GM18511 (cell line): ENCODE data around the gene VWA1.
A peak's percentile ranks its signal among the peaks of the same experiment; 100 is the strongest.
"Not testable (repeated sequence)": the region's sequence is repeated elsewhere in the genome, so short reads cannot be mapped to it uniquely, and the experiment has no call there.

Source experiments
- ATAC-seq: cut with Tn5 transposase; IDR thresholded peaks from one replicate; pipeline ENCODE4 v1.9.1; 2021; ENCODE audit warnings: mild to moderate bottlenecking, moderate library complexity; ENCODE audit not compliant: unreplicated experiment

The VWA1 gene

DNA sequence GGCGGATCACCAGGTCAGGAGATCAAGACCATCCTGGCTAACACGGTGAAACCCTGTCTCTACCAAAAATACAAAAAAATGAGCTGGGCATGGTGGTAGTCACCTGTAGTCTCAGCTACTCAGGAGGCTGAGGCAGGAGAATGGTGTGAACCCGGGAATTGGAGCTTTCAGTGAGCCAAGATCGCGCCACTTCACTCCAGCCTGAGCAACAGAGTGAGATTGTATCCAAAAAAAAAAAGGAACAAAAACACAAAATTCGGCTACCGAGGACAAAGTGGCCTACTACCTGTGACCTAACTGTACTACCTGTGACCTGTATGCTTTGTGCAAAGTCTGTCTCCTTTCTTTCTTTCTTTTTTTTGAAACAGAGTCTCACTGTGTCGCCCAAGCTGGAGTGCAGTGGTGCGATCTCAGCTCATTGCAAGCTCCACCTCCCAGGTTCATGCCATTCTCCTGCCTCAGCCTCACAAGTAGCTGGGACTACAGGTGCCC is 32.5 kb upstream of the VWA1 start:
- not testable (repeated sequence) for ATAC-seq

GRCh38 chr1:1403653-1404052 is 31.8 kb upstream of the VWA1 start:
- no peak for ATAC-seq

GRCh38 chr1:1406101-1406820 is 29.2 kb upstream of the VWA1 start:
- no peak for ATAC-seq

- peak; percentile 93 for ATAC-seq
Observed at GRCh38 chr1:1406821-1407635, 28.5 kb upstream of the VWA1 start, which contains the start of gene MRPL20. TSS of gene MRPL20 (minus strand) at chr1:1407293. CDS start at chr1:1407217, 76 bp downstream.

DNA sequence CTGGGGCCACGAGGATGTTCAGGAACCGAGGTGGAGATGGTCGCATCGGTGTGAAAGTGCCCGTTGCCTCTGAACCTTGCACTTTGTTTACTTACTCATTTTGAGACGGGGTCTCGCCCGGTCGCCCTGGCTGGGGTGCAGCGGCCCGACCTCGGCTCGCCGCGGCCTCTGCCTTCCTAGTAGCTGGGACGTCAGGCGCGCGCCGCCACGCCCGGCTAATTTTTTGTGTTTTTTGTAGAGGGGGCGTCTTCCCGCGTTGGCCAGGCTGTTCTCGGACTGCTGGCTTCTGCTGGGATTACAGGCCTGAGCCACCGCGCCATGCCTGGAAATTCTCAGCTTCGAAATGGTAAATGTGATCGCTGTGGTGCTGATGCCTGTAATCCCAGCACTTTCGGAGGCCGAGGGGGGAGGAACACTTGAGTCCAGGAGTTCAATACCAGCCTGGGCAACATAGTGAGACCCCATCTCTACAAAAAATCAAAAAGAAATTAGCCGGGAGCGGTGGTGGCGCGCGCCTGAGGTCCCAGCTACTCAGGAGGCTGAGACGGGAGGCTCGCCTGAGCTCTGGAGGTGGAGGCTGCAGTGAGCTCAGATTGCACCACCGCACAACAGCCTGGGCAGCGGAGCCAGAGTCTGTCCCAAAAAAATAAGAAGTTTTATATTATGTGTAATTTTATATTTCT is 27.7 kb upstream of the VWA1 start:
- peak; percentile 8 for ATAC-seq

DNA sequence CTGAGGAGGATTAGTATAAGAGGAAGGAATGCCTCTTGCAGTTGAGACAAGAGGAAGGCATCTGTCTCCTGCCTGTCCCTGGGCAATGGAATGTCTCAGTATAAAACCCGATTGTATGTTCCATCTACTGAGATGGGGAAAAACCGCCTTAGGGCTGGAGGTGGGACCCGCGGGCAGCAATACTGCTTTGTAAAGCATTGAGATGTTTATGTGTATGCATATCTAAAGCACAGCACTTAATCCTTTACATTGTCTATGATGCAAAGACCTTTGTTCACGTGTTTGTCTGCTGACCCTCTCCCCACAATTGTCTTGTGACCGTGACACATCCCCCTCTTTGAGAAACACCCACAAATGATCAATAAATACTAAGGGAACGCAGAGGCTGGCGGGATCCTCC is 25.3 kb upstream of the VWA1 start:
- not testable (repeated sequence) for ATAC-seq

DNA sequence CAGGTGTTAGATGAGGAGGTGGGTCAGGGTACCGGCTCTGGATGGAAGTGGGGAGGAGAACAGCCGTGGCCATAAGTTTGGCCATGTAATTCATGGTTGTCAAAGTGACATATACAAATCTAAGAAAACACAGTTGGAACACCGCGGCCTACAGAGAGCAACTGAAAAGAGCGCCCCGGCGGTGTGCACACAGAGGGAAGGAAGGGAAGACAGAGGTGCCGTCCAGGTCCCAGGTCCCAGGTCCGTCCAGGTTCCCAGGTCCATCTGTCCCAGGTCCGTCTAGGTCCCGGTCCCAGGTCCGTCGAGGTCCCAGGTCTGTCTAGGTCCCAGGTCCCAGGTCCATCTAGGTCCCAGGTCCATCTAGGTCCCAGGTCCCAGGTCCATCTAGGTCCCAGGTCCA is 23.9 kb upstream of the VWA1 start:
- ATAC-seq: no peak

GRCh38 chr1:1412311-1412902 is 23.1 kb upstream of the VWA1 start:
- ATAC-seq: not testable (repeated sequence)

GRCh38 chr1:1415751-1416150 is 19.7 kb upstream of the VWA1 start:
- ATAC-seq: no peak

GRCh38 chr1:1417396-1417795 is 18.1 kb upstream of the VWA1 start:
- not testable (repeated sequence) for ATAC-seq

DNA sequence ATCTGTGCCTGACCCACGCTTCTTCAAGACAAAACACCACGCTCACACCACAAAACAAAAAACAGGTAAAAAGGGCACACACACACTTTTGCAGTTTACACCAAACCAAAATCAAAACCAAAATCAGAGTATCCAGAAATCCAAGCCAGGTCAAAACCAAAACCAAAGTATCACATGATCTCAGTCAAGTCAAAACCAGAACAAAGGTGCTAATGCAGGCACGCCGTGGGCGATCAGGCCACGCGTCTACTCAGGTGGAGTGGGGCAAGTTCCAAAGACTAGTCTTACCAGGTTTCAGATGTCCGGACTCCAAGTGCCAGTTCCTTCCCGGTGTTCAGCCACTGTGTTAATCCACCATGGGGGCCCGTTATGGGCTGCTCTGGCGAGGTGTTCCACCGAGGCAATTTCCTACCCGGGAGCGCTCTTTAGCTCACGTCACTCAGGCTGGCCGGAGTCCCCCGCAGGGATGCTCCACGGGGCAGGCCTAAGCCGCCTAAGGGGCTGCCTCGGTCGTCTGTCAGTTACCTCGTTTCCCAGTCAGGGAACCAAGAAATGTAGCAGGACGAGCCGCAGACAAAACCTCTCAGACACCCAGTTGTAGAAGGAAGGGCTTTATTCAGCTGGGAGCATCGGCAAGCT is 17.5 kb upstream of the VWA1 start:
- ATAC-seq: not testable (repeated sequence)

GRCh38 chr1:1418464-1419362 is 16.8 kb upstream of the VWA1 start:
- no peak for ATAC-seq

DNA sequence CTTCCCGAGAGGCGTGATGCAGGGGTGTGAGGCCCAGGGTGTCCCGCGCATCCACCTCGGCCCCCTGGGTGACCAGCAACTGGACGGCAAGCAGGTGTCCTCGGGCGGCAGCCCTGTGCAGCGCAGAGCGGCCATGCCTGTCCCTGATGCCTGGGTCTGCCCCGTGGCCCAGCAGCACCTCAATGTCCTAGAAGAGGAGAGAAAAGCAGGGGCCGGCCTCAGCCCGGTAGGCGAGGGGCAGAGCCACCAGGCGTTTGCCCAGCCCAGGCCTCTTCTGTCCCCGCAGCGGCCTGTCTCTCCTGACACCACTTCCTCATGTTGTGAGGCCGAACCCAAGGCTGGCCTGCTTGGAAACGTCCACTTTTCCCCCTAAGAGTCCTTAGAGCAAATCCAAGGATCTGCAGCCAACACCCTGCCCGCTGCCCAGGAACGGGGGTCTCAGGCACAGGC is 16.1 kb upstream of the VWA1 start:
- no peak for ATAC-seq

DNA sequence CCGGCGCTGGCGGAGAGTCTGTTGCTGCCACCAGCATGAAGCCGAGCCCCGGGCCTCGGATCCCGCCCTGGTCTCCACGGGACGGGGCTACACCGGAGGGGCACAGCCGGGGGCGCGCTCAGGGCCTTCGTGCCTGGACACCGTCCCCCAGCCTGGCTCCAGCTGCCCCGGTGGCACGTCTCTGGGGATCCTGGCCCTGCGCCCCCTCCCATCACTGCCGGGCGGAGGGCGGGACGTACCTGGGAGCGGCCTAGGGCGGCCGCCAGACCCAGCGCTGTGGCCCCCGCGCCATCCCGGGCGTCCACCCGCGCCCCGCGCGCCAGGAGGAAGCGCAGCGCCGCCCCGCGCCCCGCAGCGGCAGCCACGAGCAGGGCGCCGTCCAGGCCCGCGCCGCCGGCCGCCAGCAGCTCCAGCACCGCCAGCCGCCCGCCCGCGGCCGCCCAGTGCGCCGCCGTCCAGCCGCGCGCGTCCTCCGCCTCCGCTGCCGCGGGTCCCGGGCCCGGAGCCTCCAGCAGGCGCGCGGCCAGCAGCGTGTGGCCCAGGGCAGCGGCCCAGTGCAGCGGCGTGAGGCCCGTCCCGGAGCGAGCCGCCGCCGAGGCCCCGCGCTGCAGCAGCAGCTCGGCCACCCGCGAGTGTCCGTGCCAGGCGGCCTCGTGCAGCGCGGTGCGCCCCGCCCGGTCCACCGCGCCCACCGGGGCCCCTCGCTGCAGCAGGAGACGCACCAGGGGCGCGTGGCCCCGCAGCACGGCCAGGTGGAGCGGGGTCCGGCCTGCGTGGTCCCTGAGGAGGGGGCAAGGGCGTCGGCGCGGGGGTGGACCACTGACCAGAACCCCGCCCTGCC is 15.5 kb upstream of the VWA1 start:
- no peak for ATAC-seq

DNA sequence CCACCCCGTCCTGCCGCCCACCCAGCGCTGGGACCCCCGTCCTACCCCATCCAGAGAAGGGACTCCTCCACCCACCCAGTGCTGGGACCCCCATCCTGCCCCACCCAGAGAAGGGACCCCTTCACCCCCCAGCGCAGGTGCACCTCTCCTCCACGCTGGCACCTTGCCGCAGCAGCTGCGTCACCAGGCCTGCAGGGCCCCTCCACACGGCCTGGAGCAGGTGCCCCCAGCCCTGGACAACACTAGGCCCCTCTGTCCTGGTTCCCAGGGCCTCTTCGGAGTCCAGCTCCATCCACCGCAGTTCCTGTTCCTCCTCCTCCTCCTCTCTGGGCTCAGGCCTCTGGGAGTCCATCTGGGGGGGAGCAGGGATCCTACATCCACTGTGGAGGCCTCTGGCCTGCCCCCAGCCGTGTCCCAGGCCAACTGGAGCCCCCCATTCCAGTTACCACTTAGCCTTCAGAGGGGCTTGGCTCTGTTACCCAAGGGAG is 14.8 kb upstream of the VWA1 start:
- no peak for ATAC-seq

- ATAC-seq: no peak
Observed at GRCh38 chr1:1421147-1421906, 14.2 kb upstream of the VWA1 start, which contains the start of gene ANKRD65. TSS of gene ANKRD65 (minus strand) at chr1:1421276. CDS start at chr1:1421005, 271 bp downstream.

GRCh38 chr1:1421907-1422464 is 13.5 kb upstream of the VWA1 start:
- ATAC-seq: no peak
